ENCODE results near the gene KIAA1958. TPM values are rescaled to one million over a fixed set of nuclear protein-coding genes. Genes with fewer than 3 reads are reported as not detected.

Gene KIAA1958
- total RNA-seq, 4 donors from 2014 or later, result 10.2 to 18.3 (median 10.6) TPM

DNA sequence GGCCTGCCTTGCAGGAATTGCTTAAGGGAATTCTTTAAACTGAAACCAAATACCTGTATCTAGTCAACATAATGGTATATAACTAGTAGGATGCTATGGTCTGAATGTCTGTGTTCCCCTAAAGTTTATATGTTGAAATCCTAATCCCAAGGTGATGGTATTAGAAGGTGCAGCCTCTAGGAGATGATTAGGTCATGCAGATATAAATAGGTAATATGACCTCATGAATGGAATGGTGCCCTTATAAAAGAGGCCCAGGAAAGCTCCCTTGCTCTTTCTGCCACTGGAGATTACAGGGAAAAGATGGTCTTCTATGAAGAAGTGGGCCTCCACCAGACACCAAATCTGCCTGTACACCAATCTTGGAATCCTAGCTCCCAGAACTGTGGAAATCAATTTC lies 7.4 kb upstream of the KIAA1958 start:
- TF ChIP-seq, protein P1, sequence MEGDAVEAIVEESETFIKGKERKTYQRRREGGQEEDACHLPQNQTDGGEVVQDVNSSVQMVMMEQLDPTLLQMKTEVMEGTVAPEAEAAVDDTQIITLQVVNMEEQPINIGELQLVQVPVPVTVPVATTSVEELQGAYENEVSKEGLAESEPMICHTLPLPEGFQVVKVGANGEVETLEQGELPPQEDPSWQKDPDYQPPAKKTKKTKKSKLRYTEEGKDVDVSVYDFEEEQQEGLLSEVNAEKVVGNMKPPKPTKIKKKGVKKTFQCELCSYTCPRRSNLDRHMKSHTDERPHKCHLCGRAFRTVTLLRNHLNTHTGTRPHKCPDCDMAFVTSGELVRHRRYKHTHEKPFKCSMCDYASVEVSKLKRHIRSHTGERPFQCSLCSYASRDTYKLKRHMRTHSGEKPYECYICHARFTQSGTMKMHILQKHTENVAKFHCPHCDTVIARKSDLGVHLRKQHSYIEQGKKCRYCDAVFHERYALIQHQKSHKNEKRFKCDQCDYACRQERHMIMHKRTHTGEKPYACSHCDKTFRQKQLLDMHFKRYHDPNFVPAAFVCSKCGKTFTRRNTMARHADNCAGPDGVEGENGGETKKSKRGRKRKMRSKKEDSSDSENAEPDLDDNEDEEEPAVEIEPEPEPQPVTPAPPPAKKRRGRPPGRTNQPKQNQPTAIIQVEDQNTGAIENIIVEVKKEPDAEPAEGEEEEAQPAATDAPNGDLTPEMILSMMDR (IDR thresholded peaks at IDR 0.05), result no peak
- Histone ChIP-seq H3K36me3 (no peaks in the 10 kb centered on the region), H3K4me3 (no peak overlapping the region), H3K4me1 (no peaks in the 10 kb centered on the region), H3K27ac (no peak overlapping the region), H3K27me3 (no peaks in the 10 kb centered on the region), H3K9me3 (peaks cover 8% of the 10 kb centered on the region)
- DNase-seq (ENCODE audit: low spot score in 2 of 2), result no peak

DNA sequence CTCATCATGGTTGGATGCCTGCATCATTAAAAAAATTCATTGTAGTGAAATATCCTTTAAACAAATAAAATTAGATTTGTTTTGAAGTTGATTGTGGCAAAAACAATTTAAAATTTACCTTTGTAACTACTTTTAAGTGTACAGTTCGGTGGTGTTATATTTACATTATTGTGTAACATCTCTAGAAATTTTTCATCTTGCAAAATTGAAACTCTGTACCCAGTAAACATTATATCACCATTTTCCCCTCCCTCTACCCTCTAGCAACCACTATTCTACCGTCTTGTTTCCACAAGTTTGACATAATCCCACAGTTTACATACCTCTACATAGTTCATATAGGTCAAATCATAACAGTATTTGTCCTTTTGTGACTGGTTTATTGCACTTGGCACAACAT lies 2.0 kb upstream of the KIAA1958 start:
- H3K4me3 ChIP-seq, result no peak overlapping the region
- 96% methylated on average over 2 of the region's 2 CpGs for WGBS
- H3K9me3 ChIP-seq, result no peaks in the 10 kb centered on the region
- H3K27me3 ChIP-seq, result no peaks in the 10 kb centered on the region
- H3K4me1 ChIP-seq, result peaks cover 14% of the 10 kb centered on the region
- H3K36me3 ChIP-seq, result no peaks in the 10 kb centered on the region
- H3K27ac ChIP-seq, result no peak overlapping the region
- no peak for DNase-seq (ENCODE audit: low spot score in 2 of 2)
- no peak for TF ChIP-seq POLR2AphosphoS5 (IDR thresholded peaks at IDR 0.05)
- TF ChIP-seq EP300 (IDR thresholded peaks at IDR 0.05), result no peak
- no peak for TF ChIP-seq POLR2A (IDR thresholded peaks at IDR 0.05)
- TF ChIP-seq, protein P1 (IDR thresholded peaks at IDR 0.05), result no peak

DNA sequence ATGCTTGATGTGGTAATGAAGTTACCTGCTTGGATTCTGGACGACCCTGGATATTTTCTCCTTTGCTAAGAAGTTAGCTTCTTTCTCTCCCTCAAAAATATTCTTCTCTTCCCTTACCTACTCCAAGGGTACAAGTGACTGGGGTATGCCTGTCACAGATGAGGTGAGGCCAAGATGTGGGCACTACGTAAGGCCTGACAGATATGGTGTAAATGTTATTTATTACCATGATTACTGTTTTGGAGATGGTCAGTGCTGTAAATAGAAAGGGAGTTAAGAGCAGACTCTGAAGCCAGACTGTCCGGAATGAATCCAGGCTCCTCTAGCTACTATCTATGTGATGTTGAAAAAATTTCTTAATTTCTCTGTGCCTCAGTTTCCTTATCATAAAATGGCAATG lies 1.1 kb upstream of the KIAA1958 start:
- TF ChIP-seq POLR2AphosphoS5 (IDR thresholded peaks at IDR 0.05) (no peak), POLR2A (IDR thresholded peaks at IDR 0.05) (no peak), EP300 (IDR thresholded peaks at IDR 0.05) (no peak)
- 80% methylated on average over 3 of the region's 3 CpGs for WGBS
- DNase-seq (ENCODE audit: low spot score in 2 of 2), result no peak
- H3K27ac ChIP-seq, result no peak overlapping the region
- H3K4me3 ChIP-seq, result peak overlapping the region; percentile 91
- H3K9me3 ChIP-seq, result no peaks in the 10 kb centered on the region
- no peaks in the 10 kb centered on the region for H3K27me3 ChIP-seq
- H3K4me1 ChIP-seq, result peaks cover 14% of the 10 kb centered on the region
- H3K36me3 ChIP-seq, result no peaks in the 10 kb centered on the region

DNA sequence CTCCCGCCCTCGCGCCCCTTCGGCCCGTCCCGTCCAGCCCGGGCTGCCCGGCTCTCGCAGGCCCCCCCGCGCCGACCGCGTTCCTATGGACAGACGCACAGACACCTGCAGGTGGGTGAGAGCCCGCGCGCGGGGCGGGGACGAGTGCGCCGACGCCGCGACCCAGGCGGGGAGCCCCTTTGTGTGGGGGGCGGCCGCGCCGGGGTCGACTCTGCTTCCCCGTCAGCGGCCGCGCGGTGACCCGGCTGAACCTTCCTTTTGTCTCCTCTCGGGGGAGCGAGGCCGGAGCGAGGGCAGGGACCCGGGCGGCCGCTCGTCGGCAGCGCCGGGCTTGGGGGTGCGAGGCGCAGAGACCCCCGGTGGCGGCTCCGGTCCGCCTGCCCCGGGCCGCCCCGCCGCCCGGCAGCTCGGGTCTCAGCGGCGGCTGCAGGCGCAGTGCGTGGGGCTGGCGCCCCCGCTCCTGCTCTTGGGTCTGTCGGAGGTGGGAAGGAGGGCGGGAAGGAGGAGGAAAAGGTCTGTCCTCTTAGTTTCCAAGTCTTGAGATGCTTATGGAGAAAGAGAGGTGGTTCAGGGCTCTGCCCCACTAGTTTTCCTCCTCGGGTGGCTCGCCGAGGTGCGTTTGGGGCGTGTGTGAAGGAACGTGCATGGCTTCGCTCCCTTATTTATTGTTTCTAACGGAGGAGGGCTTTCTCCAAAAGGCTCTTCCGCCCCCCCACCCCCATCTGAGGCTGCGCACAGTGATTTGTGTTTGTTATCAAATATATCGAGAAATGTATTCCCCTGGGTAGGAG lies 576 bp downstream of the KIAA1958 start:
- WGBS, result 0% methylated on average over 12 of the region's 80 CpGs
- peak; percentile 63 to 80 for DNase-seq (ENCODE audit: low spot score in 2 of 2)
- TF ChIP-seq, protein P1 (IDR thresholded peaks at IDR 0.05), result no peak
- TF ChIP-seq POLR2AphosphoS5 (IDR thresholded peaks at IDR 0.05) (no peak), EP300 (IDR thresholded peaks at IDR 0.05) (no peak), POLR2A (IDR thresholded peaks at IDR 0.05) (no peak)

DNA sequence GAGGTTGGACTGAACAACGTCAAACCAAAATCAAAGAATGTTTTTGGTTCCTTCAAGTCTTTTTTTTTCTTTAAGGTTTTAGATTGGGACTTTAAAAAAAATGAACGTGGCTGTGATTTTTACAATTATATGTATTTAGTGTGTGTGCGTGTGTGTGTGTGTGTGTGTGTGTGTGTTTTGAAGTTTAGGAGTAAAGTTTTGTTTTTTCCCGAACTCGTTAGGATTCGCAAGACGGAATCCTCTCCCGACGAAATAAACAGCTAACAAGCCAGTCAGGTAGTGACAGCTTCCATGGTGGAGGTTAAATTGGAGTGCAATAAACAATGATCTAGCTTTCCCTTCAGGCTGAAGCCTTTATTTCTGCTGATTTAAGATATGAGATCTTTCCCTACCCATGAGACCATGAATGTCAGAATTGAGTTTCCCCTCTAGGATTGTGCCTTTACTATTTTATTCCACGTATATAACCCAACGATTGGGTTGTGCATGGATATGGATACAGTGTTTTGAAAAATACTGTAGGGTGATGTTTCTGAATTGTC lies 1.2 kb downstream of the KIAA1958 start:
- no peaks in the 10 kb centered on the region for H3K27me3 ChIP-seq
- TF ChIP-seq EP300 (IDR thresholded peaks at IDR 0.05) (no peak), POLR2AphosphoS5 (IDR thresholded peaks at IDR 0.05) (no peak), POLR2A (IDR thresholded peaks at IDR 0.05) (no peak)
- TF ChIP-seq, protein P1 (IDR thresholded peaks at IDR 0.05), result no peak
- no peak overlapping the region for H3K27ac ChIP-seq
- no peaks in the 10 kb centered on the region for H3K9me3 ChIP-seq
- WGBS, result 22% methylated on average over 11 of the region's 11 CpGs
- DNase-seq (ENCODE audit: low spot score in 2 of 2), result no peak
- peak overlapping the region; percentile 91 for H3K4me3 ChIP-seq
- H3K4me1 ChIP-seq, result peaks cover 14% of the 10 kb centered on the region
- no peaks in the 10 kb centered on the region for H3K36me3 ChIP-seq

More for the DNA sequence above, 576 bp downstream of the KIAA1958 start:
- H3K4me3 ChIP-seq, result peak overlapping the region; percentile 91
- H3K36me3 ChIP-seq, result no peaks in the 10 kb centered on the region
- H3K27me3 ChIP-seq, result no peaks in the 10 kb centered on the region
- H3K4me1 ChIP-seq, result peaks cover 14% of the 10 kb centered on the region
- no peaks in the 10 kb centered on the region for H3K9me3 ChIP-seq
- H3K27ac ChIP-seq, result peak overlapping the region; percentile 68

Data from suprapubic skin (tissue), 4 donors.